Vagina (tissue), 1 donor: ENCODE measurements around the gene HJV. TPM values are rescaled to one million over a fixed set of nuclear protein-coding genes. Genes with fewer than 3 reads are reported as not detected.

Experiments
- small RNA-seq: library from RNA; depleted of rRNA; stranded (forward); fragments of <200 nt; gene quantifications from one replicate; pipeline ENCODE3, GENCODE V24; 2016
- total RNA-seq: library from RNA; depleted of rRNA; stranded (reverse); fragments of >200 nt; gene quantifications from one replicate; pipeline ENCODE4 v1.2.3, GENCODE V29; 2016

Gene HJV
- total RNA-seq, 1 donor from 2014 or later: not detected

Small RNA genes lying within 50 kb of the gene (small RNA-seq; reads per million reads assigned to genes)
- 0.77 reads per million for gene RNVU1-6

Other genes with a start within 250 kb of the HJV start
- 16.2 TPM for gene RNF115, start 197.6 kb downstream of the HJV start, total RNA-seq
- 34.6 TPM for gene POLR3C, start 197.5 kb downstream of the HJV start, total RNA-seq
- 2.5 TPM for gene NUDT17, start 176.1 kb downstream of the HJV start, total RNA-seq
- 40.5 TPM for gene PIAS3, start 162.7 kb downstream of the HJV start, total RNA-seq
- gene ANKRD35, start 135.9 kb downstream of the HJV start, total RNA-seq: 17.9 TPM
- 6.1 TPM for gene ITGA10, start 111.7 kb downstream of the HJV start, total RNA-seq
- gene PEX11B, start 103.0 kb downstream of the HJV start, total RNA-seq: 23.6 TPM
- 93.3 TPM for gene RBM8A, start 94.3 kb downstream of the HJV start, total RNA-seq
- 25.0 TPM for gene LIX1L, start 63.7 kb downstream of the HJV start, total RNA-seq
- gene ANKRD34A, start 57.2 kb downstream of the HJV start, total RNA-seq: 1.7 TPM
- gene POLR3GL, start 57.0 kb downstream of the HJV start, total RNA-seq: 15.0 TPM
- gene TXNIP, start 25.2 kb downstream of the HJV start, total RNA-seq: 1,858 TPM
- gene NBPF10, start 123.1 kb upstream of the HJV start, total RNA-seq: 2.5 TPM
- gene NOTCH2NLA, start 207.3 kb upstream of the HJV start, total RNA-seq: 59.4 TPM